Colonic mucosa (tissue), 4 donors: Measurements from ENCODE around the gene DBI. TPM values are rescaled to one million over a fixed set of nuclear protein-coding genes. Genes with fewer than 3 reads are reported as not detected.

Experiments used
- DNase-seq: peaks from one replicate; pipeline ENCODE4 v3.0.0-alpha.2; 2020
- H3K27ac ChIP-seq: fragments of 200-600 bp; one replicate; pipeline ENCODE4 v1.8.0; 2021
- H3K27me3 ChIP-seq: fragments of 200-600 bp; one replicate; pipeline ENCODE4 v1.8.0; 2021
- H3K36me3 ChIP-seq: fragments of 200-600 bp; one replicate; pipeline ENCODE4 v1.8.0; 2021
- H3K4me1 ChIP-seq: fragments of 200-600 bp; one replicate; pipeline ENCODE4 v1.8.0; 2021; ENCODE audit warnings: mild to moderate bottlenecking
- H3K4me3 ChIP-seq: fragments of 200-600 bp; one replicate; pipeline ENCODE4 v1.8.0; 2021
- H3K9ac ChIP-seq, 2 donors: one replicate each; pipeline ENCODE4 v1.7.0; 2013; ENCODE audit warnings: control low read depth in 2 of 2, low read depth in 2 of 2, low read length in 2 of 2
- H3K9me3 ChIP-seq: fragments of 200-600 bp; one replicate; pipeline ENCODE4 v1.8.0; 2021
- CTCF ChIP-seq: fragments of 200-600 bp; IDR thresholded peaks from one replicate; pipeline ENCODE4 v1.8.0; 2022; ENCODE audit warnings: antibody characterized with exemption, mild to moderate bottlenecking
- intact Hi-C: fragments of 100-400 bp; cut with DNase I; formaldehyde crosslinking; loops from one replicate; pipeline ENCODE4 v1.14.1; 2022
- total RNA-seq, 2 donors: library from RNA; stranded (reverse); fragmentation: NEBNext Ultra II Directional in 1 of 2; extraction: Animal tissue kit (Norgen Biotek cat#: 25700) in 1 of 2; gene quantifications; one replicate each; pipeline ENCODE4 v1.2.1, GENCODE V29; 2021
- donor health status: healthy.
- donor health status: DM: no; HTN: no; CAD: no.
- donor health status: DM: no; HTN: no; CAD: no.

Gene DBI
- total RNA-seq, 2 donors from 2014 or later: 275 to 291 TPM

DNA sequence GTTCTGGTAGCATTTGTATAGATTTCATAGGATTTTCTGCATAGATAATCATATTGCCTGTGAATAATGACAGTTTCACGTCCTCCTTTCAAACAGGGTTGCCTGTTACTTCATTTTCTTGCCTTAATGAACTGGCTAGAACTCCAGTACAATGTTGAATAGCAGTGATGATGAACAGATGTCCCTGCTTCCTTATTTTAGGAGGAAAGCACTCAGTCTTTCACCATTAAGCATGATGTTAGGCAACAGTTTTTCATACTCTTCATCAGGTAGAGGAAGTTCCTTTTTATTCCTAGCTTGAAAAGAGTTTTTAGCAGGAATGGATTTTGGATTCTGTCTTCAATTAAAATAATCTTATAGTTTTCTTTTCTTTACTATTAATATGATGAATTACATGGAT, 39.8 kb upstream of the DBI start:
- no peak overlapping the region for H3K4me3 ChIP-seq
- intact Hi-C loops: no loop called here
- H3K9ac ChIP-seq: no peak overlapping the region
- no peak overlapping the region for H3K27ac ChIP-seq
- H3K27me3 ChIP-seq: no peaks in the 10 kb centered on the region
- H3K4me1 ChIP-seq: no peaks in the 10 kb centered on the region
- DNase-seq: no peak
- no peaks in the 10 kb centered on the region for H3K9me3 ChIP-seq
- TF ChIP-seq CTCF: no peak
- no peaks in the 10 kb centered on the region for H3K36me3 ChIP-seq

DNA sequence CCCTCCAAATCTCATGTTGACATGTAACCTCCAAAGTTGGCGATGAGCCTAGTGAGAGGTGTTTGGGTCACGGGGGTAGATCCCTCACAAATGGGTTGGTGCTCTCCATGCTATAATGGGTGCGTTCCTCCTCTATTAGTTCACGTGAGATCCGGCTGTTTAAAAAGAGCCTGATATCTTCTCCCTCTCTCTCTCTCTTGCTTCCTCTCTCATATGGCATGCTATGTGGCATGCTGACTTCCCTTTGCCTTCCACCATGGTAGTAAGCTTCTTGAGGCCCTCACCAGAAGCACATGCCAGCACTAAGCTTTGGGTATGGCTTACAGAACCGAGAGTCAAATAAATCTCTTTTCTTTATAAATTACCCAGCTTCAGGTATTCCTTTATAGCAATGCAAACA, 39.3 kb upstream of the DBI start:
- H3K4me3 ChIP-seq: no peak overlapping the region
- TF ChIP-seq CTCF: no peak
- no peaks in the 10 kb centered on the region for H3K4me1 ChIP-seq
- H3K9ac ChIP-seq: no peak overlapping the region
- no peak overlapping the region for H3K27ac ChIP-seq
- no peaks in the 10 kb centered on the region for H3K9me3 ChIP-seq
- intact Hi-C loops: no loop called here
- H3K36me3 ChIP-seq: no peaks in the 10 kb centered on the region
- no peaks in the 10 kb centered on the region for H3K27me3 ChIP-seq
- DNase-seq: no peak

GRCh38 chr2:119332953-119333352, 33.8 kb upstream of the DBI start:
- H3K27me3 ChIP-seq: no peaks in the 10 kb centered on the region
- TF ChIP-seq CTCF: no peak
- H3K27ac ChIP-seq: no peak overlapping the region
- no peaks in the 10 kb centered on the region for H3K9me3 ChIP-seq
- H3K4me3 ChIP-seq: no peak overlapping the region
- H3K9ac ChIP-seq: no peak overlapping the region
- DNase-seq: no peak
- no peaks in the 10 kb centered on the region for H3K36me3 ChIP-seq
- intact Hi-C loops: no loop called here
- no peaks in the 10 kb centered on the region for H3K4me1 ChIP-seq

DNA sequence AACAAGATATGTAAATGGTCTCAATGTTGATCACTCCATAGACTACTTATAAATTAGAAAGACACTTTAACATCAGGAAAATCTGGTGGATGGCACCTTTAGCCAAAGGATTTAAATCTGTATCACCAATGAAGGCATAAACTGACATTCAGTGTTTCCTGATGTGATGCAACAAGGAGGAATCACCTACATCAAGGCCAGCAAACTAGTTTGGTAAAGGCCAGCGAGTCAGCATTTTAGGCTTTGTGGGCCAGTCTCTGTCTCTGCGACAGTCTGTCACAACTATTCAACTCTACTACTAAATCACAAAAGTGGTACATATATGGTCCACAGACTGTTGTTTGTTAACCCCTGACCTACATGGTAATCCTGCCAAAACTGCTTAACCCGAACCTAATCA, 33.4 kb upstream of the DBI start:
- no peak for TF ChIP-seq CTCF
- DNase-seq: no peak
- H3K4me1 ChIP-seq: no peaks in the 10 kb centered on the region
- no peaks in the 10 kb centered on the region for H3K27me3 ChIP-seq
- H3K9ac ChIP-seq: no peak overlapping the region
- H3K36me3 ChIP-seq: no peaks in the 10 kb centered on the region
- intact Hi-C loops: no loop called here
- no peaks in the 10 kb centered on the region for H3K9me3 ChIP-seq
- H3K4me3 ChIP-seq: no peak overlapping the region
- no peak overlapping the region for H3K27ac ChIP-seq

DNA sequence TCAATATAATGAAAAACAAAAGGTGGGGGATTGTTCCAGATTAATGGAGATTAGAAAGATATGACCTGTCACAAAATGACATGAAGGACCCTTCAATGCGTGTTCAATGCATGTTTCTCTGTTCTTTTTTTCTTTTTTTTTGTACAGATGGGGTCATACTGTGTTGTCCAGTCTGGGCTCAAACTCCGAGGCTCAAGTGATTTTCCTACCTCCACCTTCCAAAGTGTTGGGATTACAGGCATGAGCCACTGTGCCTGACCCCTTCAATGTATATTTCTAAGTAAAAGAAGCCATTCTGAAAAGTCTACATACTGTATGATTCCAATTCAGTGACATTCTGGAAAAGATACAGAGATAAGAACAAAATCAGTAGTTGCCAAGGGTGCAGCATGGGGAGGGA, 32.9 kb upstream of the DBI start:
- Histone ChIP-seq H3K27ac (no peak overlapping the region), H3K4me3 (no peak overlapping the region), H3K27me3 (no peaks in the 10 kb centered on the region), H3K9ac (no peak overlapping the region), H3K9me3 (no peaks in the 10 kb centered on the region), H3K4me1 (no peaks in the 10 kb centered on the region), H3K36me3 (no peaks in the 10 kb centered on the region)
- intact Hi-C loops: no loop called here
- no peak for TF ChIP-seq CTCF
- no peak for DNase-seq

DNA sequence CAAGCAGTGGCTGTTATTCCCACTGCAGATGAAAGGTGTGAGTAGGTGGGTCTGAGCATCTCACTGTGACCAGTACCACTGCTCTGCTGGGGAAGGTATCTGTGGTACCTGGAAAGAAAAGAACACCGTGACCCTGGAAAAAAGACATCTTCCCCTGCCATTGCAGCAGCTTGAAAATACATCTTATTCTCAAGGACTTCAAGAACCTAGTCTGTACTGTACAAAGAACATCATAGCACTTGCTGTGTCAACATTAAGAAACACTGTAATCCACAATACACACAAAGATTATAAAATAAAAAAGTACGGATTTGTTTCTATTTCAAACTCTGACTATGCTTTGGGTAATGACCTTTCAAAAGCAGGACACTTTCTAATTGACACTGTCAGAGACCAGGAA, 29.0 kb upstream of the DBI start:
- Histone ChIP-seq H3K36me3 (no peaks in the 10 kb centered on the region), H3K27me3 (no peaks in the 10 kb centered on the region), H3K9me3 (no peaks in the 10 kb centered on the region), H3K27ac (no peak overlapping the region), H3K9ac (no peak overlapping the region), H3K4me3 (no peak overlapping the region), H3K4me1 (no peaks in the 10 kb centered on the region)
- no peak for DNase-seq
- no peak for TF ChIP-seq CTCF
- intact Hi-C loops: no loop called here
